ENCODE measurements around the gene LRRC26.

DNA sequence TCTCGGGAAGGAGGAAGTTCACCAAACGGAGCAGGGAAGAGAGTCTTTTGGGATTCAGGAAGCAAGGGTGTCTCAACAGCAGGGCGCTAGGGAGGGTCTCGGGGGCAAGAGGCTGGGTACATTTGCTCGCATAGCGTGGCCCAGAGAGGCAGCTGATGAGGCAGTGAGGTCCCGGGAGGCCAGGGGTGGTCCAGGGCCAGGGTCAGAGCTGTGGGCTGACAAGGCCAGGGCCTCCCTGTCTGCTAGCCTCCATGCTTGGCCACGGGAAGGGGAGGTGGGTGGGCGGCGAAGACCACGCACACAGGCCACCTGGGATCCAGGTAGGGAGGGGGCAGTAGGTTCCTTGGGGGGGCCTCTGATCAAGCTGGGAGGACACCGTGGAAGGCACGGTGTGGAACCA, 41.7 kb upstream of the LRRC26 start:
- TF ChIP-seq POLR2AphosphoS5 (IDR thresholded peaks at IDR 0.05; ENCODE audit: borderline replicate concordance, low read depth, low read length) (0 out of 2 replicates have a peak, but pooled peaks have one; percentile 9), EZH2 (IDR thresholded peaks at IDR 0.05) (no peak)

Data from SK-N-MC (cell line).